Measurements from ENCODE around the gene SLC28A2. TPM values are rescaled to one million over a fixed set of nuclear protein-coding genes. Genes with fewer than 3 reads are reported as not detected.
"Not testable (repeated sequence)": the region's sequence is repeated elsewhere in the genome, so short reads cannot be mapped to it uniquely, and the experiment has no call there.

The SLC28A2 gene
- total RNA-seq, 1 experiment from 2014 or later: not detected

GRCh38 chr15:45236806-45237205 lies 15.2 kb upstream of the SLC28A2 start:
- H3K4me1 ChIP-seq (replicated peaks); H3K9me3 ChIP-seq (replicated peaks); H3K36me3 ChIP-seq; DNase-seq (ENCODE audit: low read depth in 1 of 2, low spot score in 2 of 2); H3K4me3 ChIP-seq; H3K27me3 ChIP-seq (replicated peaks); H3K27ac ChIP-seq: not testable (repeated sequence)

- Histone ChIP-seq H3K4me1 (replicated peaks) (no peaks in the 10 kb centered on the region), H3K27me3 (replicated peaks) (no peaks in the 10 kb centered on the region), H3K4me3 (no peak overlapping the region), H3K36me3 (no peaks in the 10 kb centered on the region), H3K27ac (no peak overlapping the region), H3K9me3 (replicated peaks) (peaks cover 9% of the 10 kb centered on the region; the same call in 1 of the 2 replicates)
- no peak for DNase-seq (ENCODE audit: low read depth in 1 of 2, low spot score in 2 of 2)
These were observed 9.7 kb upstream of the SLC28A2 start for GRCh38 chr15:45242289-45242688.

DNA sequence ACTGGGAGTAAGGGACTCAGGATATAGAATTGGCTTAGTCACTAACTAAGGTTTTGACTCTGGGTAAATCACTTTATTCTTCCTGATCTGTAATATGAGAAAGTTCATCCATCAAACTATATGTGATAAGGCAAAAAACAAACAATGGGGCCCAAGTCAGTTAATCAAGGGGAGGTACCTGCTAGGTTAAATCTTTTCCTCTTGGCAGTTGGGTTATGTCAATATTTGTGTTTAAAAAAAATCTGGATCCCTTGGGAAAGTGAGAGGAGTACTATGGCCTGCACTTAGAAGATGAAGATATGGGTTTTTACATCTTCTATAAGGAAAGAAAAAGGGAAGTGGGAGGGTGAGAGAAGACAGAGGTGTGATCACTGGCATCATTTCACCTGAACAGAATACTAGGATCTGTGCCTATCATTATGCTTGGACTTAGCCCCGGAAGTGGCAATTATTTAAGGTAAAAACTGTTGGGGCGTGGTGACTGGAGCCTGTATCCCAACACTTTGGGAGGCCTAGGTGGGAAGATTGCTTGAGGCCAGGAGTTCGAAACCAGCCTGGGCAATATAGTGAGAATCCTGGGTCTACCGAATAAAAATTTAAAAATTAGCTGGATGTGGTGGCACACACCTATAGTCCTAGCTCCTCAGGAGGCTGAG lies 2.8 kb upstream of the SLC28A2 start:
- no peak for DNase-seq (ENCODE audit: low read depth in 1 of 2, low spot score in 2 of 2)
- Histone ChIP-seq H3K4me3 (no peak overlapping the region), H3K36me3 (no peaks in the 10 kb centered on the region), H3K27ac (no peak overlapping the region), H3K27me3 (replicated peaks) (no peaks in the 10 kb centered on the region), H3K9me3 (replicated peaks) (no peaks in the 10 kb centered on the region; the same call in none of the 2 replicates), H3K4me1 (replicated peaks) (no peaks in the 10 kb centered on the region)

- H3K27ac ChIP-seq: no peak overlapping the region
- H3K4me3 ChIP-seq: no peak overlapping the region
- H3K36me3 ChIP-seq: no peaks in the 10 kb centered on the region
- no peaks in the 10 kb centered on the region for H3K4me1 ChIP-seq (replicated peaks)
- no peaks in the 10 kb centered on the region; the same call in none of the 2 replicates for H3K9me3 ChIP-seq (replicated peaks)
- DNase-seq (ENCODE audit: low read depth in 1 of 2, low spot score in 2 of 2): no peak
- H3K27me3 ChIP-seq (replicated peaks): no peaks in the 10 kb centered on the region
These were observed 1.3 kb downstream of the SLC28A2 start for GRCh38 chr15:45253330-45253729.

- no peaks in the 10 kb centered on the region for H3K27me3 ChIP-seq (replicated peaks)
- H3K4me3 ChIP-seq: no peak overlapping the region
- H3K36me3 ChIP-seq: no peaks in the 10 kb centered on the region
- no peaks in the 10 kb centered on the region for H3K4me1 ChIP-seq (replicated peaks)
- no peak for DNase-seq (ENCODE audit: low read depth in 1 of 2, low spot score in 2 of 2)
- H3K27ac ChIP-seq: no peak overlapping the region
- no peaks in the 10 kb centered on the region; the same call in none of the 2 replicates for H3K9me3 ChIP-seq (replicated peaks)
These were observed 2.4 kb downstream of the SLC28A2 start for GRCh38 chr15:45254405-45254804.

DNA sequence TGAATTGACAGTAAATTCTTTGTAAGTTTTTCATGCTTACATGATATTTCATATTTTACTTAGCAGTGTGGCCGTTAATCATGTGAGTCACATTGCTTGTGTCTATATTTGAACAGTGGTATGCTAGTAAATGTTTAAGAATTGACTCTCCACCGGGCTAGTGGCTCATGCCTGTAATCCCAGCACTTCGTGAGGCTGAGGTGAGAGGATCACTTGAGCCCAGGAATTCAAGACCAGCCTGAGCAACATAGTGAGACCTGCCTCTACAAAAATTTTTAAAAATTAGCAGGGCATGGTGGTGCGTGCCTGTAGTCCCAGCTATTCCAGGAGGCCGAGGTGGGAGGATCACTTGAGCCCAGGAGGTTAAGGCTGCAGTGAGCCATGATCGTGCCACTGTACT lies 2.8 kb downstream of the SLC28A2 start:
- DNase-seq (ENCODE audit: low read depth in 1 of 2, low spot score in 2 of 2); H3K27ac ChIP-seq; H3K9me3 ChIP-seq (replicated peaks); H3K4me1 ChIP-seq (replicated peaks); H3K36me3 ChIP-seq; H3K4me3 ChIP-seq; H3K27me3 ChIP-seq (replicated peaks): not testable (repeated sequence)

- no peak overlapping the region for H3K4me3 ChIP-seq
- H3K9me3 ChIP-seq (replicated peaks): no peaks in the 10 kb centered on the region
- H3K27me3 ChIP-seq (replicated peaks): no peaks in the 10 kb centered on the region
- H3K4me1 ChIP-seq (replicated peaks): no peaks in the 10 kb centered on the region
- DNase-seq (ENCODE audit: low read depth in 1 of 2, low spot score in 2 of 2): no peak
- H3K36me3 ChIP-seq: no peaks in the 10 kb centered on the region
- H3K27ac ChIP-seq: no peak overlapping the region
These were observed 7.8 kb downstream of the SLC28A2 start for GRCh38 chr15:45259796-45260195.

DNA sequence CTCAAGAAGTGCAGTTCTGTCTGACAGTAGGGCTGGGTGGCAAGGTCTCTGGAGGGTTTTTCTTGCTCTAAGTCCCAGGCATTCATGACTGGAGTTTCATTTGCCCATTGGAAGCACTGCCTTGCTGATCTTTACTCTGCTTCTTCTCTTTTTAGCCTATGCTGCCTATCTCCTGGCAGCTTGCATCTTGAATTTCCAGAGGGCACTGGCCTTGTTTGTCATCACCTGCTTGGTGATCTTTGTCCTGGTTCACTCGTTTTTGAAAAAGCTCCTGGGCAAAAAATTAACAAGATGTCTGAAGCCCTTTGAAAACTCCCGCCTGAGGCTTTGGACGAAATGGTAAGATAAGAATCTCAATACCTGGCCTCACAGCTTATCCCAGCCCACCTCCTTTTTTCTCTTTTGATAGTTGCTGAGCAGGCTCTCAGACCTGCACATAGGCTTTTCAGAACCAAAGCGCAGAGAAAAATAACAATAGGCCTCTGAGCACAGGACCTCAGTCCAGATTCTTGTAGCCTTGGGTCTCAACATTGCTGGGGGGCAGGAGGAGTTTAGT lies 10.9 kb downstream of the SLC28A2 start:
- Histone ChIP-seq H3K4me3 (no peak overlapping the region), H3K27ac (no peak overlapping the region), H3K9me3 (replicated peaks) (no peaks in the 10 kb centered on the region), H3K4me1 (replicated peaks) (no peaks in the 10 kb centered on the region), H3K36me3 (no peaks in the 10 kb centered on the region), H3K27me3 (replicated peaks) (no peaks in the 10 kb centered on the region)
- no peak for DNase-seq (ENCODE audit: low read depth in 1 of 2, low spot score in 2 of 2)

DNA sequence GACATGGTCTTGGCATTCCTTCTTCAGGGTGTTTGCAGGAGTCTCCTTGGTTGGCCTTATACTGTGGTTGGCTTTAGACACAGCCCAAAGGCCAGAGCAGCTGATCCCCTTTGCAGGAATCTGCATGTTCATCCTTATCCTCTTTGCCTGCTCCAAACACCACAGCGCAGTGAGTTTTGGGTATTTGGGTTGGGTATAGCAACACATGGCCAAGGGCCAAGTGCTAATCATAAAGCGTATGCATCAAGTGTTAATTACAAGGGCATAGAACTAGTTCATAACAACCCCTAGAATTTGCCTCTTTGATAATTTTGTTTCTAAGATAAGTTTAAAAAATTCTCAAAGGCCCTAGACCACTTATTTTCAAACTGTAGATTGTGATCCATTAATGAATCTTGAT lies 11.8 kb downstream of the SLC28A2 start:
- no peak for DNase-seq (ENCODE audit: low read depth in 1 of 2, low spot score in 2 of 2)
- no peaks in the 10 kb centered on the region for H3K36me3 ChIP-seq
- H3K9me3 ChIP-seq (replicated peaks): no peaks in the 10 kb centered on the region
- no peak overlapping the region for H3K27ac ChIP-seq
- H3K27me3 ChIP-seq (replicated peaks): no peaks in the 10 kb centered on the region
- no peak overlapping the region for H3K4me3 ChIP-seq
- no peaks in the 10 kb centered on the region for H3K4me1 ChIP-seq (replicated peaks)

GRCh38 chr15:45265506-45265905 lies 13.5 kb downstream of the SLC28A2 start:
- Histone ChIP-seq H3K4me3 (no peak overlapping the region), H3K4me1 (replicated peaks) (no peaks in the 10 kb centered on the region), H3K27ac (no peak overlapping the region), H3K27me3 (replicated peaks) (no peaks in the 10 kb centered on the region), H3K9me3 (replicated peaks) (no peaks in the 10 kb centered on the region), H3K36me3 (no peaks in the 10 kb centered on the region)
- DNase-seq (ENCODE audit: low read depth in 1 of 2, low spot score in 2 of 2): no peak

GRCh38 chr15:45268135-45268534 lies 16.1 kb downstream of the SLC28A2 start:
- no peak for DNase-seq (ENCODE audit: low read depth in 1 of 2, low spot score in 2 of 2)
- H3K27me3 ChIP-seq (replicated peaks): no peaks in the 10 kb centered on the region

GRCh38 chr15:45274636-45275380 lies 22.8 kb downstream of the SLC28A2 start:
- no peaks in the 10 kb centered on the region for H3K27me3 ChIP-seq (replicated peaks)
- H3K36me3 ChIP-seq: no peaks in the 10 kb centered on the region
- H3K27ac ChIP-seq: no peak overlapping the region
- no peaks in the 10 kb centered on the region for H3K9me3 ChIP-seq (replicated peaks)
- DNase-seq (ENCODE audit: low read depth in 1 of 2, low spot score in 2 of 2): no peak
- H3K4me1 ChIP-seq (replicated peaks): no peaks in the 10 kb centered on the region
- H3K4me3 ChIP-seq: no peak overlapping the region

More at GRCh38 chr15:45268135-45268534, 16.1 kb downstream of the SLC28A2 start:
- Histone ChIP-seq H3K4me1 (replicated peaks) (no peaks in the 10 kb centered on the region), H3K27ac (no peak overlapping the region), H3K9me3 (replicated peaks) (no peaks in the 10 kb centered on the region), H3K36me3 (no peaks in the 10 kb centered on the region), H3K4me3 (no peak overlapping the region)

GRCh38 chr15:45276831-45277230 lies 24.8 kb downstream of the SLC28A2 start:
- Histone ChIP-seq H3K36me3 (no peaks in the 10 kb centered on the region), H3K27me3 (replicated peaks) (no peaks in the 10 kb centered on the region), H3K4me3 (no peak overlapping the region), H3K4me1 (replicated peaks) (no peaks in the 10 kb centered on the region), H3K27ac (no peak overlapping the region), H3K9me3 (replicated peaks) (no peaks in the 10 kb centered on the region)
- no peak for DNase-seq (ENCODE audit: low read depth in 1 of 2, low spot score in 2 of 2)

DNA sequence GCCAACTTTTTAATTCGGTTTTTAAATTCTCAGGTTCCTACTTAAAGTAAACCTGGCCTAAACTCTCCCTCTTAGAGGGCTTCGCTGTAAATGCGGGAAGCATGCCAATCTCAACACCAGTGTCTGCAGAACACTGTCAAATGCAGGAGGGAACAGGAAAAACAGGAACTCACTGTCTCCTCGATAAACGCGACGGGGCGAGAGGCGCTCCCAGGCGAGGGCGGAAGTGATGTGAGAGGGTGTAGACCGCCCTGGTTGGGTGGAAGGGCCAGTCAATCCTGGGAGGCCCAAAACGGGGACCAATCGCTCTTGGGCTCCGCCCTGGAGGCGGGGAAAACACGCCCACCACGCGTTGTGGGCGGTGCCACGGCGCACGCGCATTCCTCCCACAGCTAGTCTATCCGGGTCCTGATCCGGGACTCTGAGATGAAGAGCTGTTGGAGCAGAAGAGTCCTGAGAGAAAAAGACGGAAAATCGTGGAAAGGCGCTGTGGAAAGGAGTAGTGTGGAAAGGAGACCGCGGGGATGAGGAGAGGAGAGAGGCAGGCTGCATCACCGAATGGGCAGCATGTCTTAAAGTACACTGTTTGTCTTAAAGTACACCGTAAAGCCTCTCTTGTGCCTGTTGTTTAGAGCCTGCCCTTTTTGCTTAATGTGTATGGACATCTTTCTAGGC lies 27.1 kb downstream of the SLC28A2 start:
- Histone ChIP-seq H3K27ac (peak overlapping the region; percentile 16; the same call in 1 of the 2 replicates), H3K4me1 (replicated peaks) (no peaks in the 10 kb centered on the region), H3K9me3 (replicated peaks) (no peaks in the 10 kb centered on the region), H3K4me3 (peak overlapping the region; percentile 38), H3K27me3 (replicated peaks) (no peaks in the 10 kb centered on the region), H3K36me3 (no peaks in the 10 kb centered on the region)
- DNase-seq (ENCODE audit: low read depth in 1 of 2, low spot score in 2 of 2): peak; percentile 83 to 92
